ENCODE results near the gene CES2. TPM values are rescaled to one million over a fixed set of nuclear protein-coding genes. Genes with fewer than 3 reads are reported as not detected.
"Not testable (repeated sequence)": the region's sequence is repeated elsewhere in the genome, so short reads cannot be mapped to it uniquely, and the experiment has no call there.

CES2 gene
- total RNA-seq, 1 experiment from 2014 or later: 29.7 TPM

DNA sequence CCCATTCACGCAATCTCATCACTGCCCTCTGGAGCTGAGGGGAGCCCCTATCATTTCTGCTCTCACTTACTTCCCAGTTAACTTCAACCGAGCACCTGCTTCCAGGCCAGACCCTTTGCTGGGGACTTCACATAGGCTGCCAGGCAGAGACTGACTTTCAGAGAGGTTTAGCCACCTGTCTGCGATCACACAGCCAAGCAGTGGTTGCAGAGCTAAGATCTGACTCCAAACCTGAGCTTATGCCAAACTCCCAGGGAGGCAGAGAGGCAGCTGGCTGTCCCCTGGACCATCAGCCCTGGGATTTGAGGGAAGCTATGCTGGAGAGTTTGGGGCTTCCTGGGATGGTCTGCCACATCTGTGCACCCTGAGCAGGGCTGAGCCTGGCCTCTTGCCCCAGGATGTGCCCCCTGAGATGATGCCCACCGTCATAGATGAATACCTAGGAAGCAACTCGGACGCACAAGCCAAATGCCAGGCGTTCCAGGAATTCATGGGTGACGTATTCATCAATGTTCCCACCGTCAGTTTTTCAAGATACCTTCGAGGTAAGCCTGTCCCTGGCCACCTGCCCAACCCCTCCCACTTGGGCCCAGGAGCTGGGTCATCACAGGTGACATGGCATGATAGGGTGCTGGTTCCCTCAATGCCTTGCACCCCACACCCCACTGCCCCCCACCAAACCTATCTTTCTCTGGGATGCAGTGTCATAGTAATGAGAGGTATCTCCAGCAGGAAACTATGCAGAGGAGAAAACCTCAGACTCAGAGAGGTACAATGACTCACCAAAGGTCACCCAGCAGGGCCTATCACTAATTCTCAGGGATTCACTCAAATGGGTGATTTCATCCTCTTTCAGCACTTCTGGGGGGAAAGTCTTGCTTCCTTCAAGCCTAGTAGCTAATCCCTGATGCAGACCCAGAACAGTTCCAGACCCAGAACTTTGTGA, 35.7 kb downstream of the CES2 start (continued):
- TF ChIP-seq, protein P1, sequence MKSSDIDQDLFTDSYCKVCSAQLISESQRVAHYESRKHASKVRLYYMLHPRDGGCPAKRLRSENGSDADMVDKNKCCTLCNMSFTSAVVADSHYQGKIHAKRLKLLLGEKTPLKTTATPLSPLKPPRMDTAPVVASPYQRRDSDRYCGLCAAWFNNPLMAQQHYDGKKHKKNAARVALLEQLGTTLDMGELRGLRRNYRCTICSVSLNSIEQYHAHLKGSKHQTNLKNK (CRISPR knock-in tag; IDR thresholded peaks at IDR 0.05): no peak

DNA sequence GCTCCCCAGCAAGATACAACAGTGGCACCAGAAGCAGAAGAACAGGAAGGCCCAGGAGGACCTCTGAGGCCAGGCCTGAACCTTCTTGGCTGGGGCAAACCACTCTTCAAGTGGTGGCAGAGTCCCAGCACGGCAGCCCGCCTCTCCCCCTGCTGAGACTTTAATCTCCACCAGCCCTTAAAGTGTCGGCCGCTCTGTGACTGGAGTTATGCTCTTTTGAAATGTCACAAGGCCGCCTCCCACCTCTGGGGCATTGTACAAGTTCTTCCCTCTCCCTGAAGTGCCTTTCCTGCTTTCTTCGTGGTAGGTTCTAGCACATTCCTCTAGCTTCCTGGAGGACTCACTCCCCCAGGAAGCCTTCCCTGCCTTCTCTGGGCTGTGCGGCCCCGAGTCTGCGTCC, 37.7 kb downstream of the CES2 start:
- ATAC-seq: no peak
- ChIA-PET CTCF (interaction anchor here (1.1 to 6.8 kb wide), 7 partner anchors 12 to 288 kb away, joined by 3 to 39 read pairs (median 4); partner anchors contain the start of gene CES3), POLR2A (no interaction called here)
- H3K36me3 Mint-ChIP-seq: no peaks in the 10 kb centered on the region
- H3K9me3 Mint-ChIP-seq: no peaks in the 10 kb centered on the region
- no peak overlapping the region for H3K4me3 Mint-ChIP-seq
- H3K27me3 Mint-ChIP-seq (ENCODE audit: low read depth): no peaks in the 10 kb centered on the region; the same call in 1 of the 2 replicates
- H3K4me1 Mint-ChIP-seq: peaks cover 6% of the 10 kb centered on the region
- DNase-seq (ENCODE audit: low spot score): no peak
- TF ChIP-seq, protein P1 (CRISPR knock-in tag; IDR thresholded peaks at IDR 0.05): no peak
- TF ChIP-seq ZNF138 (CRISPR knock-in tag; conservative IDR thresholded peaks at IDR 0.05): no peak
- H3K27ac Mint-ChIP-seq: no peak overlapping the region

DNA sequence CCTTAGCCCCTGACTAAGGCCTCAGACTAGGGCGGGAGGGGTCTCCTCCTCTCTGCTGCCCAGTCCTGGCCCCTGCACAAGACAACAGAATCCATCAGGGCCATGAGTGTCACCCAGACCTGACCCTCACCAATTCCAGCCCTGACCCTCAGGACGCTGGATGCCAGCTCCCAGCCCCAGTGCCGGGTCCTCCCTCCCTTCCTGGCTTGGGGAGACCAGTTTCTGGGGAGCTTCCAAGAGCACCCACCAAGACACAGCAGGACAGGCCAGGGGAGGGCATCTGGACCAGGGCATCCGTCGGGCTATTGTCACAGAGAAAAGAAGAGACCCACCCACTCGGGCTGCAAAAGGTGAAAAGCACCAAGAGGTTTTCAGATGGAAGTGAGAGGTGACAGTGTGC, 38.4 kb downstream of the CES2 start:
- ChIA-PET CTCF (interaction anchor here (1.3 to 6.8 kb wide), 5 partner anchors 13 to 181 kb away, joined by 3 to 39 read pairs (median 10); partner anchors contain the start of gene CES3), POLR2A (no interaction called here)
- Mint-ChIP-seq H3K27ac (no peak overlapping the region), H3K4me3 (no peak overlapping the region), H3K36me3 (no peaks in the 10 kb centered on the region), H3K27me3 (ENCODE audit: low read depth) (no peaks in the 10 kb centered on the region; the same call in 1 of the 2 replicates), H3K4me1 (peaks cover 6% of the 10 kb centered on the region), H3K9me3 (no peaks in the 10 kb centered on the region)
- DNase-seq (ENCODE audit: low spot score): no peak
- TF ChIP-seq, protein P2, sequence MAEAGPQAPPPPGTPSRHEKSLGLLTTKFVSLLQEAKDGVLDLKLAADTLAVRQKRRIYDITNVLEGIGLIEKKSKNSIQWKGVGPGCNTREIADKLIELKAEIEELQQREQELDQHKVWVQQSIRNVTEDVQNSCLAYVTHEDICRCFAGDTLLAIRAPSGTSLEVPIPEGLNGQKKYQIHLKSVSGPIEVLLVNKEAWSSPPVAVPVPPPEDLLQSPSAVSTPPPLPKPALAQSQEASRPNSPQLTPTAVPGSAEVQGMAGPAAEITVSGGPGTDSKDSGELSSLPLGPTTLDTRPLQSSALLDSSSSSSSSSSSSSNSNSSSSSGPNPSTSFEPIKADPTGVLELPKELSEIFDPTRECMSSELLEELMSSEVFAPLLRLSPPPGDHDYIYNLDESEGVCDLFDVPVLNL (CRISPR knock-in tag; IDR thresholded peaks at IDR 0.05; ENCODE audit: borderline replicate concordance, low read depth): no peak
- TF ChIP-seq, protein P3, sequence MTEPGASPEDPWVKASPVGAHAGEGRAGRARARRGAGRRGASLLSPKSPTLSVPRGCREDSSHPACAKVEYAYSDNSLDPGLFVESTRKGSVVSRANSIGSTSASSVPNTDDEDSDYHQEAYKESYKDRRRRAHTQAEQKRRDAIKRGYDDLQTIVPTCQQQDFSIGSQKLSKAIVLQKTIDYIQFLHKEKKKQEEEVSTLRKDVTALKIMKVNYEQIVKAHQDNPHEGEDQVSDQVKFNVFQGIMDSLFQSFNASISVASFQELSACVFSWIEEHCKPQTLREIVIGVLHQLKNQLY (CRISPR knock-in tag; IDR thresholded peaks at IDR 0.05): no peak
- no peak for TF ChIP-seq PRRX2 (CRISPR knock-in tag; IDR thresholded peaks at IDR 0.05)
- TF ChIP-seq, protein P4, sequence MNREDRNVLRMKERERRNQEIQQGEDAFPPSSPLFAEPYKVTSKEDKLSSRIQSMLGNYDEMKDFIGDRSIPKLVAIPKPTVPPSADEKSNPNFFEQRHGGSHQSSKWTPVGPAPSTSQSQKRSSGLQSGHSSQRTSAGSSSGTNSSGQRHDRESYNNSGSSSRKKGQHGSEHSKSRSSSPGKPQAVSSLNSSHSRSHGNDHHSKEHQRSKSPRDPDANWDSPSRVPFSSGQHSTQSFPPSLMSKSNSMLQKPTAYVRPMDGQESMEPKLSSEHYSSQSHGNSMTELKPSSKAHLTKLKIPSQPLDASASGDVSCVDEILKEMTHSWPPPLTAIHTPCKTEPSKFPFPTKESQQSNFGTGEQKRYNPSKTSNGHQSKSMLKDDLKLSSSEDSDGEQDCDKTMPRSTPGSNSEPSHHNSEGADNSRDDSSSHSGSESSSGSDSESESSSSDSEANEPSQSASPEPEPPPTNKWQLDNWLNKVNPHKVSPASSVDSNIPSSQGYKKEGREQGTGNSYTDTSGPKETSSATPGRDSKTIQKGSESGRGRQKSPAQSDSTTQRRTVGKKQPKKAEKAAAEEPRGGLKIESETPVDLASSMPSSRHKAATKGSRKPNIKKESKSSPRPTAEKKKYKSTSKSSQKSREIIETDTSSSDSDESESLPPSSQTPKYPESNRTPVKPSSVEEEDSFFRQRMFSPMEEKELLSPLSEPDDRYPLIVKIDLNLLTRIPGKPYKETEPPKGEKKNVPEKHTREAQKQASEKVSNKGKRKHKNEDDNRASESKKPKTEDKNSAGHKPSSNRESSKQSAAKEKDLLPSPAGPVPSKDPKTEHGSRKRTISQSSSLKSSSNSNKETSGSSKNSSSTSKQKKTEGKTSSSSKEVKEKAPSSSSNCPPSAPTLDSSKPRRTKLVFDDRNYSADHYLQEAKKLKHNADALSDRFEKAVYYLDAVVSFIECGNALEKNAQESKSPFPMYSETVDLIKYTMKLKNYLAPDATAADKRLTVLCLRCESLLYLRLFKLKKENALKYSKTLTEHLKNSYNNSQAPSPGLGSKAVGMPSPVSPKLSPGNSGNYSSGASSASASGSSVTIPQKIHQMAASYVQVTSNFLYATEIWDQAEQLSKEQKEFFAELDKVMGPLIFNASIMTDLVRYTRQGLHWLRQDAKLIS (CRISPR knock-in tag; IDR thresholded peaks at IDR 0.05; ENCODE audit: borderline replicate concordance): no peak
- TF ChIP-seq ZNF138 (CRISPR knock-in tag; conservative IDR thresholded peaks at IDR 0.05): no peak
- no peak for TF ChIP-seq GTF2I (CRISPR knock-in tag; conservative IDR thresholded peaks at IDR 0.05)
- ATAC-seq: no peak

DNA sequence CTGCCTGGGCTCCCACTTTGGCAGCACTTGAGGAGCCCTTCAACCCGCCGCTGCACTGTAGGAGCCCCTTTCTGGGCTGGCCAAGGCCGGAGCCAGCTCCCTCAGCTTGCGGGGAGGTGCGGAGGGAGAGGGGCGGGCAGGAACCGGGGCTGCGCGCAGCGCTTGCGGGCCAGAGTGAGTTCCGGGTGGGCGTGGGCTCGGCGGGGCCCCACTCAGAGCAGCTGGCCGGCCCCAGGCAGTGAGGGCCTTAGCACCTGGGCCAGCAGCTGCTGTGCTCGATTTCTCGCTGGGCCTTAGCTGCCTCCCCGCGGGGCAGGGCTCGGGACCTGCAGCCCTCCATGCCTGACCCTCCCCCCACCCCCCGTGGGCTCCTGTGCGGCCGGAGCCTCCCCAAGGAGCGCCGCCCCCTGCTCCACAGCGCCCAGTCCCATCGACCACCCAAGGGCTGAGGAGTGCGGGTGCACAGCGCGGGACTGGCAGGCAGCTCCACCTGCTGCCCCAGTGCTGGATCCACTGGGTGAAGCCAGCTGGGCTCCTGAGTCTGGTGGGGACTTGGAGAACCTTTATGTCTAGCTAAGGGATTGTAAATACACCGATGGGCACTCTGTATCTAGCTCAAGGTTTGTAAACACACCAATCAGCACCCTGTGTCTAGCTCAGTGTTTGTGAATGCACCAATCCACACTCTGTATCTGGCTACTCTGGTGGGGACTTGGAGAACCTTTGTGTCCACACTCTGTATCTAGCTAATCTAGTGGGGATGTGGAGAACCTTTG, 39.0 kb downstream of the CES2 start:
- not testable (repeated sequence) for H3K27me3 Mint-ChIP-seq (ENCODE audit: low read depth)

More for the DNA sequence above, 39.0 kb downstream of the CES2 start:
- 0 out of 2 replicates have a peak, but pooled peaks have one; percentile 33 for TF ChIP-seq ZNF121 (CRISPR knock-in tag; IDR thresholded peaks at IDR 0.05)
- H3K36me3 Mint-ChIP-seq; H3K9me3 Mint-ChIP-seq; ATAC-seq; H3K4me3 Mint-ChIP-seq; H3K27ac Mint-ChIP-seq; H3K4me1 Mint-ChIP-seq; POLR2A ChIA-PET; DNase-seq (ENCODE audit: low spot score): not testable (repeated sequence)
- CTCF ChIA-PET: interaction anchor here (1.2 to 6.8 kb wide), 7 partner anchors 13 to 211 kb away, joined by 3 to 39 read pairs (median 10); partner anchors contain the start of gene CES3

Data from WTC11 (cell line).